SK-N-SH (cell line): ENCODE results near the gene MALRD1.

Experiments used
- CTCF ChIP-seq: fragments of 200-600 bp; sonication (generic); IDR thresholded peaks from 2 replicates; pipeline ENCODE4 v1.6.1; 2017; ENCODE audit warnings: antibody characterized with exemption, mild to moderate bottlenecking, moderate library complexity
- FOSL2 ChIP-seq: IDR thresholded peaks from 2 replicates; pipeline ENCODE4 v1.4.0; 2012; ENCODE audit warnings: low read depth, mild to moderate bottlenecking, moderate library complexity, borderline replicate concordance
- FOXJ3 ChIP-seq: sonication (generic); formaldehyde crosslinking; IDR thresholded peaks from 2 replicates; pipeline ENCODE4 v1.5.1; 2020; ENCODE audit warnings: mild to moderate bottlenecking, missing genetic modification reagents
- GABPA ChIP-seq: IDR thresholded peaks from 2 replicates; pipeline ENCODE4 v1.4.0; 2012; ENCODE audit warnings: low read depth, mild to moderate bottlenecking
- GATA2 ChIP-seq: sonication (generic); formaldehyde crosslinking; IDR thresholded peaks from 2 replicates; pipeline ENCODE4 v1.5.0; 2020; ENCODE audit warnings: mild to moderate bottlenecking, missing genetic modification reagents
- RAD21 ChIP-seq: IDR thresholded peaks from 2 replicates; pipeline ENCODE4 v1.6.1; 2012; ENCODE audit warnings: mild to moderate bottlenecking, low read length
- RCOR1 ChIP-seq: fragments of 150-350 bp; IDR thresholded peaks from 2 replicates; pipeline ENCODE4 v1.6.1; 2017; ENCODE audit warnings: antibody characterized with exemption, low read length
- TEAD4 ChIP-seq: IDR thresholded peaks from 2 replicates; pipeline ENCODE4 v1.4.0; 2012; ENCODE audit warnings: mild to moderate bottlenecking, borderline replicate concordance; ENCODE audit not compliant: insufficient read depth
- TF ChIP-seq, protein P1 (sequence below): IDR thresholded peaks from 2 replicates; pipeline ENCODE4 v1.6.1; 2012; ENCODE audit warnings: mild to moderate bottlenecking, low read depth, low read length, moderate library complexity

DNA sequence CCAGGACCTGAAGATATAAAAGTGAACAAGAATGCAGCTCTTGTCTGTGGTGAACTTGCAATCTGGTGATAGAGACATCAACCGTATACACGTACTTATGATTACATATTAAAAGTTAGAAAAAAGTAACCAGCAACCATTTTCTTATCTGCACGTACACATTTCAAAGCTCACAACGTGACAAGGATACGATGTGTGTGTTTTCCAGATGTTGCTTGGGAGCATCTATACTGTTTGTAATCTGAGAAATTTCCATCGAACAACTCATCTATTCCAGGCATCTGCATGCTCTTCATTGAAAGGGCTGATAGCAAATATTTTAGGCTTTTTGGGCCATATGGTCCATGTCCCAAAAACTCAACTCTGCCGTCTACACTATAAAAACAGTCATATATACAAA is 23.3 kb downstream of the MALRD1 start:
- TF ChIP-seq GABPA (no peak), CTCF (no peak), TEAD4 (no peak), GATA2 (no peak), RCOR1 (no peak), RAD21 (no peak), FOXJ3 (CRISPR knock-in tag) (no peak), FOSL2 (no peak)
- TF ChIP-seq, protein P1, sequence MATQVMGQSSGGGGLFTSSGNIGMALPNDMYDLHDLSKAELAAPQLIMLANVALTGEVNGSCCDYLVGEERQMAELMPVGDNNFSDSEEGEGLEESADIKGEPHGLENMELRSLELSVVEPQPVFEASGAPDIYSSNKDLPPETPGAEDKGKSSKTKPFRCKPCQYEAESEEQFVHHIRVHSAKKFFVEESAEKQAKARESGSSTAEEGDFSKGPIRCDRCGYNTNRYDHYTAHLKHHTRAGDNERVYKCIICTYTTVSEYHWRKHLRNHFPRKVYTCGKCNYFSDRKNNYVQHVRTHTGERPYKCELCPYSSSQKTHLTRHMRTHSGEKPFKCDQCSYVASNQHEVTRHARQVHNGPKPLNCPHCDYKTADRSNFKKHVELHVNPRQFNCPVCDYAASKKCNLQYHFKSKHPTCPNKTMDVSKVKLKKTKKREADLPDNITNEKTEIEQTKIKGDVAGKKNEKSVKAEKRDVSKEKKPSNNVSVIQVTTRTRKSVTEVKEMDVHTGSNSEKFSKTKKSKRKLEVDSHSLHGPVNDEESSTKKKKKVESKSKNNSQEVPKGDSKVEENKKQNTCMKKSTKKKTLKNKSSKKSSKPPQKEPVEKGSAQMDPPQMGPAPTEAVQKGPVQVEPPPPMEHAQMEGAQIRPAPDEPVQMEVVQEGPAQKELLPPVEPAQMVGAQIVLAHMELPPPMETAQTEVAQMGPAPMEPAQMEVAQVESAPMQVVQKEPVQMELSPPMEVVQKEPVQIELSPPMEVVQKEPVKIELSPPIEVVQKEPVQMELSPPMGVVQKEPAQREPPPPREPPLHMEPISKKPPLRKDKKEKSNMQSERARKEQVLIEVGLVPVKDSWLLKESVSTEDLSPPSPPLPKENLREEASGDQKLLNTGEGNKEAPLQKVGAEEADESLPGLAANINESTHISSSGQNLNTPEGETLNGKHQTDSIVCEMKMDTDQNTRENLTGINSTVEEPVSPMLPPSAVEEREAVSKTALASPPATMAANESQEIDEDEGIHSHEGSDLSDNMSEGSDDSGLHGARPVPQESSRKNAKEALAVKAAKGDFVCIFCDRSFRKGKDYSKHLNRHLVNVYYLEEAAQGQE: no peak
